Type B pancreatic cell (in vitro differentiated cells): ENCODE data around the gene DOCK1. TPM values are rescaled to one million over a fixed set of nuclear protein-coding genes. Genes with fewer than 3 reads are reported as not detected.

ENCODE experiments used
- DNase-seq: peaks from one replicate; pipeline ENCODE4 v3.0.0; 2021; ENCODE audit warnings: mixed read lengths; ENCODE audit not compliant: unreplicated experiment; ENCODE audit errors: extremely low spot score
- H3K27ac Mint-ChIP-seq: 2 replicates; pipeline ENCODE4 v1.8.0; 2021; ENCODE audit warnings: mild to moderate bottlenecking, mixed read lengths
- H3K27me3 Mint-ChIP-seq: 2 replicates; pipeline ENCODE4 v1.8.0; 2021; ENCODE audit warnings: mixed read lengths
- H3K36me3 Mint-ChIP-seq: 2 replicates; pipeline ENCODE4 v1.8.0; 2021; ENCODE audit warnings: mixed read lengths
- H3K4me1 Mint-ChIP-seq: one replicate; pipeline ENCODE4 v1.8.0; 2021; ENCODE audit warnings: mixed read lengths; ENCODE audit not compliant: unreplicated experiment
- H3K4me3 Mint-ChIP-seq: 2 replicates; pipeline ENCODE4 v1.8.0; 2021; ENCODE audit warnings: mild to moderate bottlenecking, mixed read lengths
- H3K9me3 Mint-ChIP-seq: 2 replicates; pipeline ENCODE4 v1.8.0; 2021; ENCODE audit warnings: mixed read lengths
- CTCF ChIP-seq: fragments of 200-600 bp; sonication (generic); conservative IDR thresholded peaks from 2 replicates; pipeline ENCODE4 v1.5.0; 2021; ENCODE audit warnings: antibody characterized with exemption, mild to moderate bottlenecking
- total RNA-seq: library from RNA; stranded (reverse); gene quantifications from 2 replicates; pipeline ENCODE4 v1.2.1, GENCODE V29; 2021; ENCODE audit warnings: low replicate concordance

Gene DOCK1
- total RNA-seq, 1 donor from 2014 or later: 67.4 TPM

DNA sequence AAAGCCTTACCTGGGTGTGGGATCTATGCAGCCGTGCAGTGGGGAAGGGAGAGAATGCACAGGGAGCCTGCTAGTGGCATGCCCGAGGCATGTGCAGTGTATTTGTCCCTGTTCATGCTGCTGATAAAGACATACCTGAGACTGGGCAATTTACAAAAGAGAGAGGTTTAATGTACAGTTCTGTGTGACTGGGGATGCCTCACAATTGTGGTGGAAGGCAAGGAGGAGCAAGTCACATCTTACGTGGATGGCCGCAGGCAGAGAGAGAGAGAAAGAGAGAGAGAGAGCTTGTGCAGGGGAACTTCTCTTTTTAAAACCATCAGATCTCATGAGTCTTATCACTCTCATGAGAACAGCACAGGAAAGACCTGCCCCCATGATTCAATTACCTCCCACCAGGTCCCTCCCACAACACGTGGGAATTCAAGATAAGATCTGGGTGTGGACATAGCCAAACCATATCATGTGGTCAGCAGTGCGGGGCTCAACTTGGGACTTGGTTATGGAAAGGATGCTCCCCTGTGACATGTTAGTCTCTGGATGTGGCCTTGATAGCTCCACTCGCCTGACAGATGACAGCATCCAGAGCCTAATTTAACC, 128.9 kb downstream of the DOCK1 start:
- Mint-ChIP-seq H3K36me3 (peaks cover 42% of the 10 kb centered on the region), H3K9me3 (no peaks in the 10 kb centered on the region), H3K27ac (no peak overlapping the region), H3K4me3 (no peak overlapping the region), H3K27me3 (no peaks in the 10 kb centered on the region), H3K4me1 (peaks cover 8% of the 10 kb centered on the region)
- no peak for TF ChIP-seq CTCF
- DNase-seq: no peak

- TF ChIP-seq CTCF: no peak
- no peak for DNase-seq
- Mint-ChIP-seq H3K4me1 (peaks cover 8% of the 10 kb centered on the region), H3K27ac (no peak overlapping the region), H3K27me3 (no peaks in the 10 kb centered on the region), H3K9me3 (no peaks in the 10 kb centered on the region), H3K36me3 (peaks cover 46% of the 10 kb centered on the region), H3K4me3 (no peak overlapping the region)
Observed at GRCh38 chr10:127034790-127035189, 129.6 kb downstream of the DOCK1 start.

DNA sequence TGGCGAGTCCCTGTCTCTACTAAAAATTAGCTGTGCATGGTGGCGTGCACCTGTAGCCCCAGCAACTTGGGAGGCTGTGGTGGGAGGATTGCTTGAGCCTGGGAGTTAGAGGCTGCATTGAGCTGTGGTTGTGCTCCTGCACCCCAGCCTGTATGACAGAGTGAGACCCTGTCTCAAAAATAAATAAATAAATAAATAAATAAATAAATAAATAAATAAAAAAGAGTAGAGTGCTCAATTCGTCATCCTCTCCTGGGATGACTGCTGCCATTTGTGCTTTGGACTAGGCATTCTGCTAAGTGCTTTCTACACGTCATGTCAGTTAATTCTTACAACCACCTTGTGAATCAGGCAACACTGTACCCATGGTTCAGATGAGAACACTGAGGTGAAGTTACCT, 130.6 kb downstream of the DOCK1 start:
- Mint-ChIP-seq H3K36me3 (peaks cover 42% of the 10 kb centered on the region), H3K27ac (no peak overlapping the region), H3K27me3 (no peaks in the 10 kb centered on the region), H3K4me3 (no peak overlapping the region), H3K4me1 (peaks cover 8% of the 10 kb centered on the region), H3K9me3 (no peaks in the 10 kb centered on the region)
- no peak for TF ChIP-seq CTCF
- DNase-seq: no peak

GRCh38 chr10:127036987-127037386, 131.8 kb downstream of the DOCK1 start:
- no peak overlapping the region for H3K4me3 Mint-ChIP-seq

DNA sequence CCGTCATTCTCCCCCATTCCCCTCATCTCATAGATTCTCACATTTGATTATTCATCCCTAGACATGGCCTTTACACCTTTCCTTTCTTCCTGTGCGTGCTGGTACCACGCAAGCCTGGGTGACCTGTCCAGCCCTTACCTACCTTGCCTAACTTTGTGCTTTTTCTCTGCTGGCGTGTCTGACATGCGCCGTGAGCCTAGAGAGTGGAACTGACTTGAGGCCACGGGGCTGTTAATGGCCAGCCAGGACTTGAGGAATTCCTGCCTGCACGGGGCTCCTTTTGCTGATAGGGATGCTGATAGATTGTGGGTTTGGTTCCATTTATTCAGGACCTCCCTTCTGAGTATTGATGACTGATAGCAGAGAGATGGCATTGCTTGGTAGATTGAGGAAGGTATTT, 134.2 kb downstream of the DOCK1 start:
- Mint-ChIP-seq H3K9me3 (no peaks in the 10 kb centered on the region), H3K27me3 (no peaks in the 10 kb centered on the region), H3K4me3 (no peak overlapping the region), H3K4me1 (peaks cover 4% of the 10 kb centered on the region), H3K36me3 (peaks cover 46% of the 10 kb centered on the region), H3K27ac (no peak overlapping the region)
- TF ChIP-seq CTCF: no peak
- no peak for DNase-seq

More at GRCh38 chr10:127036987-127037386, 131.8 kb downstream of the DOCK1 start:
- TF ChIP-seq CTCF: no peak
- no peaks in the 10 kb centered on the region for H3K9me3 Mint-ChIP-seq
- H3K27me3 Mint-ChIP-seq: no peaks in the 10 kb centered on the region
- peaks cover 8% of the 10 kb centered on the region for H3K4me1 Mint-ChIP-seq
- peaks cover 40% of the 10 kb centered on the region for H3K36me3 Mint-ChIP-seq
- DNase-seq: no peak
- no peak overlapping the region for H3K27ac Mint-ChIP-seq

DNA sequence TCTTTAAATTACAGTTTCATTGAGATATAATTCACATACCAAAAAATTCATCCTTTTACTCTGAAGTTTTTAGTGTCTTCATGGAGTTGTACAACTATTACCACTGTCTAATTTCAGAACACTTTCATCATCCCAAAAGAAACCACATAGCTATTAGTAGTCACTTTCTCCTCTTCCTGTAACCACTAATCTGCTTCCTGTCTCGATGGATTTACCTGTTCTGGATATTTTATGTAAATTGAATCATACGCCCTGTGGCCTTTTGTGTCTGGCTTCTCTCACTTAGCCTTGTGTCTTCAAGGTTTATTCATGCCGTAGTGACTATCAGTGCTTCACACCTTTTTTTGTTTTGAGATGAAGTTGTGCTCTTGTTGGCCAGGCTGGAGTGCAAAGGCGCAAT, 135.5 kb downstream of the DOCK1 start:
- H3K27me3 Mint-ChIP-seq: no peaks in the 10 kb centered on the region
- no peak overlapping the region for H3K27ac Mint-ChIP-seq
- peaks cover 40% of the 10 kb centered on the region for H3K36me3 Mint-ChIP-seq
- H3K9me3 Mint-ChIP-seq: no peaks in the 10 kb centered on the region
- peaks cover 4% of the 10 kb centered on the region for H3K4me1 Mint-ChIP-seq
- H3K4me3 Mint-ChIP-seq: no peak overlapping the region
- no peak for DNase-seq
- no peak for TF ChIP-seq CTCF
